Measurements from ENCODE around the gene MTA2. TPM values are rescaled to one million over a fixed set of nuclear protein-coding genes. Genes with fewer than 3 reads are reported as not detected.
"Not testable (repeated sequence)": the region's sequence is repeated elsewhere in the genome, so short reads cannot be mapped to it uniquely, and the experiment has no call there.

MTA2 gene
- total RNA-seq, 2 donors from 2014 or later, result 142 to 198 TPM

DNA sequence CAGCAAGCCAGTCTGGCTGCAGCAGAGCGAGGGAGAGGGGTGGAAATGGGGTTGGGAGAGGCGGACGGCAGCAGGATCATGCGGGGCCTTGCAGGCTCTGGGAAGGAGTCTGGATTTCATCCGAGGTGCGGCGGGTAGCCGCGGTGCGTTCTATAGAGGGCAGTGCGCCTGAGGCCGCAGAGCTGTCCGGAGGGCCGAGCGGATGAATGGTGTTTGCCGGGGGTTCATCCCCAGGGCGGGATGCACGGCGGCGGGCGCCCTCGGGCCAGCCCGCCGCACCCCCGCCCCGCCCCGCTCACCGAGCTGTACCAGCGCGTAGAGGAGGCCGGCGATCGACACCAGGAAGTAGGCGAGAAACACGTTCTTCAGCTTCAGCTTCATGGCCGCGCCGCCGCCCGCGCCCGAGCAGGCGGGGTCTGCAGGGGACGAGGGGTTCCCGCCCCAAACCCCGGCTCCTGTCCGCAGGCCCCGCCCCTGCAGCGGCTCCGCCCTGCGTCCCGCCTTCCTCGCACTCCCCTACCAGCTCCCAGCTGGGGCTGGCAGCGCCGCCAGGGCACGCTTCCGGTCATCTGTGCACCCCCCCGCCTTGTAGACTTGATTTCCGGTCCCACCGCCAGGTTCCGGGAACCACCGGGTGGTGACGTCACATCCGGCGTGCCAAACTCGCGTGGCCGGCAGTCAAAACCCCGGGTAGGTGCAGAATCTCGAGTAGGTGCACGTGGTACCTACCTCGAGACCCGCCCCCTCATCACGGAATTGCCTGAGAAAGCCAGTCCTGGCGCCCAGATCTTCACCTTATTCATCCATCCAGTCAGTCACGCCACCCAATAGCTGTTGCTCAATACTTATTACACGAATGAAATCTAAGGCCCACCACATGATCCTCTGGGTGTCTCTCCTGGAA, 20.2 kb upstream of the MTA2 start, which contains the start of gene B3GAT3:
Gene B3GAT3, minus strand, starts transcription at position 420 of the 904 bp plus-strand sequence. Its CDS starts 39 bp downstream, at position 381.
- peaks cover 80% of the 10 kb centered on the region for H3K36me3 Mint-ChIP-seq (ENCODE audit: low read depth)
- peak; percentile 96 for ATAC-seq (replicated peaks)
- no peaks in the 10 kb centered on the region for H3K4me1 Mint-ChIP-seq
- no peaks in the 10 kb centered on the region for H3K27me3 Mint-ChIP-seq
- H3K27ac Mint-ChIP-seq, result peak within 1 kb of the TSS; percentile 91
- peak within 1 kb of the TSS; percentile 97 for H3K4me3 Mint-ChIP-seq
- no peaks in the 10 kb centered on the region for H3K9me3 Mint-ChIP-seq

DNA sequence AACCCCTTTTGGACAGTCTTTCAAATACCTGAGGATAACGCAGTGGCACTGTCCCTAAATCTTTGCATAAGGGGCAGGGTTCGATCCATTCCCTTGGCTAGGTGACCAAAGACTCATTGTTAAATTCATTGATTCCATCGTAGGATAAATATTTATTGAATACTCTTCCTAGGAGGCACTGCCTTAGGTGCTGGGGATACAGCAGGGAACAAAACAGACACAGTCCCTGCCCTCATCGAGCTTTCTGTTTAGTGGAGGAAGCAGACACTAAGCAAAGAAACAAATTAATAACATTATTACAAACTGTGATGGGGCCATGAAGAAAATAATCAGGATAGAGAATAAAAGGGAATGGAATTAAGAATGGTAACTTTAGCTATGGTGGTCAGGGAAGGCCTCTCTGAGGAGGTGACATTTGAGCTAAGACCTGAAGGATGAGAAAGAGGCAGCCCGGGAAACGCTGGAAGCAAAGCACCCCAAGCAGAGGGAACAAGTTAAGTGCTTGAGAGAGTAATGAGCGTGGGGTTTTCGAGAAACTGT, 19.4 kb upstream of the MTA2 start:
- ATAC-seq (replicated peaks), result no peak
- Mint-ChIP-seq H3K36me3 (ENCODE audit: low read depth) (peaks cover 81% of the 10 kb centered on the region), H3K27ac (peak overlapping the region; percentile 91), H3K4me3 (peak overlapping the region; percentile 97), H3K4me1 (no peaks in the 10 kb centered on the region), H3K9me3 (no peaks in the 10 kb centered on the region), H3K27me3 (no peaks in the 10 kb centered on the region)

DNA sequence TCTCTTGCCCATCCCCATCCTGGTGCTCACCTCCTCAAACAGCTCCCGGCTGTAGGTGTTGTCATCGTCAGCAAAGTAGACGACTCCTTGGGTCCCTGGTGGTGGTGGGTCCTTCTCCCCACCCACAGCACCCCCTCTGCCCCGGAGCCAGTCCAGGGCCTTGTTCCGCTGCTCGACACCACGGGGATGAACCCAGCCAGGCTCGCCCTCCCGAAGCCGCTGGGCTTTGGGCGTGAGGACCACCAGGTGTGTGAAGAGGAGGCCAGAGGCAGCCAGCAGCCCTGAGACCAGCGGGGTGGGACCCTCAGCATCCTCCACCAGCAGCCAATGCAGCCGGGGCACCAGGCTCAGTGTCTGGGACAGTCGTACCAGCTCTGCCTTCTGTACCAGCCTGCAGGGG, 15.3 kb upstream of the MTA2 start:
- H3K36me3 Mint-ChIP-seq (ENCODE audit: low read depth), result peaks cover 78% of the 10 kb centered on the region
- not testable (repeated sequence) for H3K27me3 Mint-ChIP-seq; H3K27ac Mint-ChIP-seq; H3K4me1 Mint-ChIP-seq; H3K9me3 Mint-ChIP-seq; ATAC-seq (replicated peaks); H3K4me3 Mint-ChIP-seq

DNA sequence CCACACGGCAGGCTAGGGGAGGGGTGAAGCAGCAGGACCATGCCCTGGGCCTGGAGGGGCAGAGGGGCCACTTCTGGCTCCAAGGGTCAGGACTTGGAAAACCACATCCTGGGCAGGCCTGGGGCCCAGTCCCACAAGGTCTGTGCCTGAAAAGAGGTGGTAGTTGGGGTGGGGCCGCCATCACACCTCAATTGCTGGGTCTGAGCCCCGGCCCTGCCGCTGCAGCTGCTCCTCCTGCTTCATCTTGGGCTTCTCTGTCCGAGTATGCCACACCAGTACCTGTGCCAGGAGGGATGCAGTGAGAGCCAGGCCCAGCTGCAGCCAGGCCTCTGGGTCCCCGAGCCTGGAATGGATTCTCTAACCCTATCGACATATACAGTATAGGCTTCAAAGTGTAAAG, 13.9 kb upstream of the MTA2 start:
- no peak for ATAC-seq (replicated peaks)
- Mint-ChIP-seq H3K36me3 (ENCODE audit: low read depth) (peaks cover 79% of the 10 kb centered on the region), H3K4me3 (no peak overlapping the region), H3K27me3 (no peaks in the 10 kb centered on the region), H3K9me3 (no peaks in the 10 kb centered on the region), H3K4me1 (peaks cover 12% of the 10 kb centered on the region), H3K27ac (no peak overlapping the region)

DNA sequence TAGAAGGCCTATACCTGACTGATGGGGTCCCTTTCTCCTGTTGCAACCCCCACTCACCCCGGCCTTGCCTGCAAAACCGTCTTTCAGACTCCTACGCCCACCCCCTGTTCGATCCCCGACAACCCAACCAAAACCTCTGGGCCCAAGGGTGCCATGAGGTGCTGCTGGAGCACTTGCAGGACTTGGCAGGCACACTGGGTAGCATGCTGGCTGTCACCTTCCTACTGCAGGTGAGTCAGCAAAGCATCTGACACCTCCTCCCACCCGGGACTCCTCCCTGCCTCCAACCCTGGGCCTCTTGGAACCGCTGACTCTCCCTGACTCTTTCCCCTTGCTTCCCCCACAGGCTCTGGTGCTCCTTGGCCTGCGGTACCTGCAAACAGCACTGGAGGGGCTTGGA, 12.6 kb upstream of the MTA2 start:
- Mint-ChIP-seq H3K4me1 (peaks cover 18% of the 10 kb centered on the region), H3K9me3 (no peaks in the 10 kb centered on the region), H3K4me3 (peak overlapping the region; percentile 73), H3K27me3 (no peaks in the 10 kb centered on the region), H3K36me3 (ENCODE audit: low read depth) (peaks cover 79% of the 10 kb centered on the region), H3K27ac (peak overlapping the region; percentile 87)
- peak; percentile 36 for ATAC-seq (replicated peaks)

DNA sequence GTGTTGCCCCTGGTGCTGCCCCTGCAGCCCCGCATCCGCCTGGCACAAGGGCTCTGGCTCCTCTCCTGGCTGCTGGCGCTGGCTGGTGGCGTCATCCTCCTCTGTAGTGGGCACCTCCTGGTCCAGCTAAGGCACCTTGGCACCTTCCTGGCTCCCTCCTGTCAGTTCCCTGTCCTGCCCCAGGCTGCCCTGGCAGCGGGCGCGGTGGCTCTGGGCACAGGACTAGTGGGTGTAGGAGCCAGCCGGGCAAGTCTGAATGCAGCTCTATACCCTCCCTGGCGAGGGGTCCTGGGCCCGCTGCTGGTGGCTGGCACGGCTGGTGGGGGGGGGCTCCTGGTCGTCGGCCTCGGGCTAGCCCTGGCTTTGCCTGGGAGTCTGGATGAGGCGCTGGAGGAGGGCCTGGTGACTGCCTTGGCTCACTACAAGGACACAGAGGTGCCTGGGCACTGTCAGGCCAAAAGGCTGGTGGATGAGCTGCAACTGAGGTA, 11.7 kb upstream of the MTA2 start:
- H3K4me1 Mint-ChIP-seq, result peaks cover 23% of the 10 kb centered on the region
- no peaks in the 10 kb centered on the region for H3K9me3 Mint-ChIP-seq
- peaks cover 77% of the 10 kb centered on the region for H3K36me3 Mint-ChIP-seq (ENCODE audit: low read depth)
- H3K27me3 Mint-ChIP-seq, result no peaks in the 10 kb centered on the region
- H3K27ac Mint-ChIP-seq, result peak overlapping the region; percentile 87
- ATAC-seq (replicated peaks), result no peak
- H3K4me3 Mint-ChIP-seq, result peak overlapping the region; percentile 73

DNA sequence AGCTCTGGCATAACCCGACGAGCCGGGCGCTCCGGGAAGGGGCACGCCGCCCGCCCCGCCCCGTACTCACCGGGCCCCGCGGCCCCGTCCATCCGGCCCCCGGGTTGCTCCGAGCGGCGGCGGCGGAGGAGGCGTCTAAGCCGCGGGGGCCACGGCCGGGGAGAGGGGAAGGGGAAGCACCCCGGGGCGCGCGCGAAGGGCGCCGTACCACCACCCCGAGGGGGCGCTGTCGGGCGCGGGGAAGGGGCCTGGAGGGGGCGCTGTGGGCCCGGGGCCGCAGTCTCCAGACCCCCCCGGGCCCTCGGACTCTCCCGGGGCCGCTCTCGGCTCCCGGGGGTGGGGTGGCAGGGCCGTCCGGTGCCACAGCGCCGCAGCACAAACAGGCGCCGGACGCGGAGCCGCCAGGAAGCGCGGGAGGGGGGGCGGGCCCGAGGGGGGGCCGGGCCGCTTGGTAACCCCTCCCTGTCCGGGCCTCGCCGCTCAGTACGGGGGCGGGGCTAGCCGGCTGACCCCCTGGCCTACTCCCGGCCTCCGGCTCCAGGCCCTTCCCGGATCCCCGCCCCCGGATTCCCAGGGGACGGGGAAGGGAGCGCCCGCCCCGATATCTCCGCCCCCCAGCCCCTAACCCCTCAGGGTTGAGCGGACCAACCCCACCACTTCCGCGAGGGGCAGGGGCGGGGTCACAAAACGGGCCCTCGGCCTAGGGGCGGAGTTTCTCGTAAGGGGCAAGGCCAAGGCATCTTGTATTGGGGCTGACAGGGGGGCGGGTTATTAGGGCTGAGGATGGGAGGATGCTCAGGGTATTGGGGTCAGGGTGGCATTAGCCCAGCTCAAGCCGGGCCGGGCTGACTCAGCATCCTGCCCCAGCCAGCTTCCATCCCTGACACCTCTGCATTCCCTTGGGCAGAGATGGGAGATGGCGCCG, 11.0 kb upstream of the MTA2 start, which contains the start of the genes EML3 and ROM1:
Gene EML3, minus strand, starts transcription at position 410 of the 925 bp plus-strand sequence. Its CDS starts 318 bp downstream, at position 92.
Gene ROM1, plus strand, starts transcription at position 892 of the 925 bp plus-strand sequence. Its CDS starts 25 bp downstream, at position 917.
- Mint-ChIP-seq H3K36me3 (ENCODE audit: low read depth) (peaks cover 75% of the 10 kb centered on the region), H3K27ac (peak within 1 kb of the TSS; percentile 94), H3K9me3 (no peaks in the 10 kb centered on the region), H3K4me3 (peak within 1 kb of the TSS; percentile 93), H3K4me1 (peaks cover 29% of the 10 kb centered on the region), H3K27me3 (no peaks in the 10 kb centered on the region)
- ATAC-seq (replicated peaks), result peak; percentile 74

DNA sequence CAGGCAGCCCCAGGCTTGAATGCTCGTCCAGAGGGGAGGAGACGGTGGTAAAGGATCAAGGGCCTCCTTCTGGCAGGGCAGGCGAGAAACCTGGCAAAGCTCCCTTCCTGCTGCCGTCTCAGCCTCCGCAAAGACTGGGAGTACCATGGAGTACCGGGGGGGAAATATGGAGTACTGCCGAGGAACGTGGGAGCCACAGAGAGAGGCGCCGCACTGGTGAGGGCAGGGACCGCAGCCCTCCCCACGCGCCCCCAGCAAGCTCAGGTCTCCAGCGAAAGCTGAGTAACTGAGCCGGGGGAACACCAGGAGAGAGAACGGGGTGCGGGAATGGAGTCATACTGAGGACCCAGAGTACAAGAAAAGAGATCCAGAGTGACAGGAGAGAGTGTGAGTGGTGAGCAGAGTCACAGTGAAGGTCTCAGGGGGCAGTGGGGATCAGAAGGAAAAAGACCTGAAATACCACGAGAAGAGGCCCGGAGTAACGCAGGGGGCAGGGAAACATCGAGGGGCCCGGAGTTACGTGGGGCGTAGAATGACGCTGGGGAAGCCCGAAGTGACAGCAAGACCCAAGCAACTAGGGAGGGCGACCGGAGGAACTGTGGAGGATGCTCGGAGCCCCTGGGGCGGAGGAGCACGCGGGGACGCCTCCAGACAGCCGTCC, 10.2 kb upstream of the MTA2 start:
- no peaks in the 10 kb centered on the region for H3K9me3 Mint-ChIP-seq
- peaks cover 30% of the 10 kb centered on the region for H3K4me1 Mint-ChIP-seq
- H3K27me3 Mint-ChIP-seq, result no peaks in the 10 kb centered on the region
- H3K27ac Mint-ChIP-seq, result peak overlapping the region; percentile 94
- peak; percentile 52 for ATAC-seq (replicated peaks)
- peaks cover 75% of the 10 kb centered on the region for H3K36me3 Mint-ChIP-seq (ENCODE audit: low read depth)
- H3K4me3 Mint-ChIP-seq, result peak overlapping the region; percentile 93

DNA sequence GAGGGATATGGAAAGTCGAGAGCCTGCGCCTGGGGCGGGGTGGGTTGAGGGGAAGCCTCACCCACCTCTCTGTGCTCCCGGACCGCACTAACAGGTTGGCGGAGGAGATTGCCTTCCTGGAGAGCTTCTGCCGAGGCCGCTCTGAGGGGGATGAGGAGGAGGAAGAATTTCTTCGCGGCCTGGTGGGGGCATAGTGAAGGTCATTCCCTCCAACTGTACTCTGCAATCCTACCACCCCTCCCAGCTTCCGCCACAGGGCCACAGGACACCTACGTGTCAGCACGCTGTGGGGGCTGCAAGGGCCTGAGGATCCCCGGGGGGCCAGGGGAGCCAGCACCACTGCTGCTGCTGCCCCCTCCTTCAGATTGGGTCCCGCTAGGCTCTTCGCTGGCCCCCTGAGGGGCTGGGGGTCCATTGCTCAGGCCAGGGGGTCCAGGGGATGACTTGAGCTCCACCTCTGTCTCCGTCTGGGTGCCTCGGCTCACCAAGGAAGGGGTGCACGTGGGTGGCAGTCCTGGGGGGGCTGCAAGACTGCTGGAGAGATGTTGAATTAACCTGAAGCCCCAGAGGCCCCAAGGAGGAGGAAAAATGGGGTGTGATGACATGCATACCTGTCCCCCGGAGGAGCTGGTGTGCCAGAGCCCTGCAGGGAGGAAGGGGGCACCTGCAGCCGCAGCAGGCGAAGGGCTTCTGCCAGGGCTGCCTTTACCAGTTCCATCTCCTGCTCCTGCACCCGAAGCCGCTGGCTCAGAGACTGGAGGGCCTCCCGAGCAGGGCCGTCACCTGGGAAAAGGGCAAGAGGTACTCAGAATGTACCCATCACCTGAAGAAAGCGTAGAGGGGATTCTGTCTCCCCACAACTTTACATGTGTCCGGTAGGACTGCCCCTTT, 9.4 kb upstream of the MTA2 start:
- Mint-ChIP-seq H3K4me3 (peak overlapping the region; percentile 93), H3K9me3 (no peaks in the 10 kb centered on the region), H3K4me1 (peaks cover 30% of the 10 kb centered on the region), H3K36me3 (ENCODE audit: low read depth) (peaks cover 75% of the 10 kb centered on the region), H3K27me3 (no peaks in the 10 kb centered on the region), H3K27ac (peak overlapping the region; percentile 94)
- ATAC-seq (replicated peaks), result no peak

DNA sequence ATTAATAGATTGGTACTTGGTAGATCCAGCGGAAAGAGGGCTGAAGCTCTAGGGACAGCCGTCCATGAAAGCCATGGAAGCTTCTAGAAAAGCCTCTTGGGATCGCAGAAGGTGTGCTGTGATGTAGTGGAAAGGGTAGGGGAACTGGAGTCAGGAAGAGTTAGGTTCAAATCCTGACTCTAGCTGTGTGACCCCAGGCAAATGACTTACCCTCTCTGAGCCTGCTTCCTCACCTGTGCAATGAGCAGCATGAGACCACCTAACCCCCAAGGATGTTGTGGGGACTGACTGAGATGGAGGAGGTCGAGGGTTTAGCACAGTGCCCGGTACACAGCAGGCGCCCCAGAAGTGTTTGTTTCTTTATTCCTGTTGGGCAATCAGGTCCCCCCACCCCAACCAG, 8.7 kb upstream of the MTA2 start:
- peaks cover 77% of the 10 kb centered on the region for H3K36me3 Mint-ChIP-seq (ENCODE audit: low read depth)
- H3K4me3 Mint-ChIP-seq, result peak overlapping the region; percentile 93
- ATAC-seq (replicated peaks), result no peak
- H3K27ac Mint-ChIP-seq, result peak overlapping the region; percentile 94
- no peaks in the 10 kb centered on the region for H3K27me3 Mint-ChIP-seq
- H3K9me3 Mint-ChIP-seq, result no peaks in the 10 kb centered on the region
- H3K4me1 Mint-ChIP-seq, result peaks cover 30% of the 10 kb centered on the region

DNA sequence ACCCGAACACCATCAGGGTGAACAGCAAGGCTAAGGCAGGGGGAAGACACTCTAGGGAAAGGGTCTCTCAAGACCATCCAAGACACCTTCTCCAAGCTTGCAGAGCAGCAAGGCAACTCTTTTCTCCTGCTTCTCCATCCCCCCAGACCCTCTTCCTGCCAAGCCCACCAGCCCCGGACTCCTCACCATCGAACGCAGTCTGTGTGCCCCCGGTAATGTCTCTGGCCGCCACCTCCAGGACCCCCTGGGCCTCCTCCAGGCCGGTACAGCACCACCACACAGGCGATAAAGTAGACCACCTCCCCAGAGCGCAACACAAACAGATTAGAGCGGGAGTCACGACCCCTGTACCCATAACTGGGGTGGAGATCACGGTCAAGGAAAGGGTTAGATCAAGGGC, 7.1 kb upstream of the MTA2 start:
- Mint-ChIP-seq H3K27me3 (no peaks in the 10 kb centered on the region), H3K4me3 (no peak overlapping the region), H3K9me3 (no peaks in the 10 kb centered on the region), H3K27ac (peak overlapping the region; percentile 23), H3K36me3 (ENCODE audit: low read depth) (peaks cover 81% of the 10 kb centered on the region), H3K4me1 (peaks cover 23% of the 10 kb centered on the region)
- ATAC-seq (replicated peaks), result no peak

DNA sequence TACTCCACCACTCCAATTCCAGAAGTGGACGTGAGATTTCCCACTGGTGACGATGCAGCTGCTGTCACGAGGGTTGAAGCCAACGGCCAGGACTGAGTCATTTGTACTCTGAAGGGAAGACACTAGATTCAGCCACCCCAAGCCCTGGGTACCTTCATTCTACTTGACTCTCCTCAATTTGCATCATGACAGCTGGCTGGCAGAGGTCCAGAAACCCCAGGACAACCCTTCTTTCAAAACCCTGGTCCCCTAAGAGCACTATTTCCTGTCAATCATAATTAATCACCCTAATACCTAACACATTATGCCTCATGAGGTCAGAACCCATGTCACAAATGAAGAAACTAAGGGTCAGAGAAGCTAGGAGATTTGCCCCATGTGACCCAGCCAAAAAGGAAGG, 6.0 kb upstream of the MTA2 start:
- Mint-ChIP-seq H3K4me3 (no peak overlapping the region), H3K27me3 (no peaks in the 10 kb centered on the region), H3K27ac (peak overlapping the region; percentile 47), H3K36me3 (ENCODE audit: low read depth) (peaks cover 91% of the 10 kb centered on the region), H3K9me3 (no peaks in the 10 kb centered on the region), H3K4me1 (peaks cover 29% of the 10 kb centered on the region)
- no peak for ATAC-seq (replicated peaks)

DNA sequence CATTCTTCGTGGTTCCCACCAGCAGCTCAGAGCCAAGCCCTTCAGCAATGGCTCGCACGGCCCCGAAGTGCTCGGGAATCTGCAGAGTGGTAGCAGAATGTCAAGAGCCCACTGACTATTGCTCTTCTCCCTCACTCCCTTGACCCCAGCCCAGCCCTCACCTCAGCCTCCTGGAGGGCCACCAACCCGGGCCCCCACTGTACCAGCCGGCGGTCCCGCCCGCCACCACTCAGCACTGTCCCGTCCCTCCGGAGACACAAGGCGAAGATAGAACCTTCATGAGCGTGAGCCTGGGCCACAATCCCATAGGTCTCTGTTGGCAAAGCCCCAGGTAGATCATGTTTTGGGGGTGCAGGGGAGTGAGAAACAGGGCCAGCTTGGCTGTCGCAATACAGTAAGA, 4.2 kb upstream of the MTA2 start:
- no peak overlapping the region for H3K4me3 Mint-ChIP-seq
- no peaks in the 10 kb centered on the region for H3K9me3 Mint-ChIP-seq
- no peak for ATAC-seq (replicated peaks)
- H3K27ac Mint-ChIP-seq, result no peak overlapping the region
- H3K4me1 Mint-ChIP-seq, result peaks cover 29% of the 10 kb centered on the region
- peaks cover 87% of the 10 kb centered on the region for H3K36me3 Mint-ChIP-seq (ENCODE audit: low read depth)
- H3K27me3 Mint-ChIP-seq, result no peaks in the 10 kb centered on the region
